ENCODE results near the gene SHISAL1.
"Not testable (repeated sequence)": the region's sequence is repeated elsewhere in the genome, so short reads cannot be mapped to it uniquely, and the experiment has no call there.

SHISAL1 gene

GRCh38 chr22:44328326-44328725 lies 15.6 kb upstream of the SHISAL1 start:
- DNase-seq (ENCODE audit: low read depth in 2 of 2): no peak

- no peak for DNase-seq (ENCODE audit: low read depth in 2 of 2)
These were observed 13.7 kb upstream of the SHISAL1 start for GRCh38 chr22:44326491-44326885.

GRCh38 chr22:44325718-44326490 lies 13.2 kb upstream of the SHISAL1 start:
- no peak for DNase-seq (ENCODE audit: low read depth in 2 of 2)

DNA sequence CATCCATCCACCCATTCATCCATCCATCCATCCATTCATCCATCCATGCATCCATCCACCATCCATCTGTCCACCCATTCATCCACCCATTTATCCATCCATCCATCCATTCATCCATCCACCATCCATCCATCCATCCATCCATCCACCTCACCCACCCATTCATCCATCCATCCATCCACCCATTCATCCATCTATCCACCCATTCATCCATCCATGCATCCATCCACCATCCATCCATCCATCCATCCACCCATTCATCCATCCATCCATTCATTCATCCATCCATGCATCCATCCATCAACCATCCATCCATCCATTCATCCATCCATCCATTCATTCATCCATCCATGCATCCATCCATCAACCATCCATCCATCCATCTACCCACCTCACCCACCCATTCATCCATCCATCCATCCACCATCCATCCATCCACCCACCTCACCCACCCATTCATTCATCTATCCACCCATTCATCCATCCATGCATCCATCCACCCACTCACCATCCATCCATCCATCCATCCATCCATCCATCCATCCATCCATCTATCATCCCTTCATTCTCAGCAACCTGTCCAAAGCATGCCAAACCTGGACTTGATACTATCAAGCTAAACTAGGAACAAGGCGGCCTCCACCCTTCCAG lies 10.5 kb upstream of the SHISAL1 start:
- not testable (repeated sequence) for DNase-seq (ENCODE audit: low read depth in 2 of 2)

- no peak for DNase-seq (ENCODE audit: low read depth in 2 of 2)
These were observed 6.9 kb upstream of the SHISAL1 start for GRCh38 chr22:44319685-44320084.

- no peak for DNase-seq (ENCODE audit: low read depth in 2 of 2)
These were observed 6.0 kb upstream of the SHISAL1 start for GRCh38 chr22:44318751-44319150.

DNA sequence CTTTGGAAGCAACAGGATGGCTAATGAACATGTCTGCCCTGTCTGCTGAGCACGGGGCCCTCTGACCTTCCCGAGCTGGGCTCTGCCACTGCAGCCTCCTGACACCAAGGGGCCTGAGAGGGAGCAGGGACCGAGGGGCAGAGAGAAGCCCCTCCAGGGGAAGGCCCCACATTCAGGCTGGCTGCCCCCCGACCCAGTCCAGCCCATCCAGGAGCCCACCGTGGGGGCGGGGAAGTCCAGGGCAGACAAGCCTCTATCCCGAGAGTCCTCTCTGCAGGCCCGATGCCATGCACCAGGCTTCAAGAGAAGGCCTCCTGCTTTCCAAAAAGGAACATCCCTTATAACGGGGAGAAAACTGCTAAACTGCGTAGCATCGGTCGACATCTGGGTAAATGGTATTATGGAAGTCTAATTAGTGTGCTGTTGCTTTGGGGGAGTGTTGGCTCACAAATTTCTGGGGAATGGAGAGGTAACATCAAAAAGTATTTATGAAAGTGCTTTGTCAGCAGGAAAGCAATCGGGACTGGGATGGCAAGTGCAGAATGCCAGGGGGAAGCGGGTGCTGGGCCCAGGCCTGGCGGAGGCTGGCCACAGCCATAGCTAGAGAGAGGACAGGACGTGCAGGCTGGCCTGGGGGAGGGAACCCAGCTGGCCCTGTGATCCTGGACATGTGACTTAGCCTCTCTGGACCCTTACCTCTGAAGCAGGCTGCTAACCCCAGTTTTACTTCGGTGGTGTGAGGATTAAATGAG lies 5.3 kb upstream of the SHISAL1 start:
- no peak for DNase-seq (ENCODE audit: low read depth in 2 of 2)

DNA sequence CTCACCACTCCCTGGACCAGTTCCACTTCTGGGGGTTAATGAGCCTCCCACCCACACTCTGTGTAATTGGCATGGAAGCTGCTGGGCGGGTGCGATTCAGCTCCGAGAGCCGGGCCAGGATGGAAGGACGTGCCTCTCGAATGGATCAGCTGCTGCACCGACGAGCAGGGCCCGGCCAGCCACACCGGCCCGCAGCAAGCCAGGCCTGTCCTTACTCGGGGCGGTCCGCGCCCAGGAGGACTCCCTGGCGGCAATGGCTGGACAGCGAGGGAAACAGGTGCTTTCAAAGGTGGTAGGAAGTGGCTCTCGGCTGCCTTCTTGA lies 4.3 kb upstream of the SHISAL1 start:
- DNase-seq (ENCODE audit: low read depth in 2 of 2): no peak

- DNase-seq (ENCODE audit: low read depth in 2 of 2): no peak
These were observed 3.8 kb upstream of the SHISAL1 start for GRCh38 chr22:44316393-44317122.

DNA sequence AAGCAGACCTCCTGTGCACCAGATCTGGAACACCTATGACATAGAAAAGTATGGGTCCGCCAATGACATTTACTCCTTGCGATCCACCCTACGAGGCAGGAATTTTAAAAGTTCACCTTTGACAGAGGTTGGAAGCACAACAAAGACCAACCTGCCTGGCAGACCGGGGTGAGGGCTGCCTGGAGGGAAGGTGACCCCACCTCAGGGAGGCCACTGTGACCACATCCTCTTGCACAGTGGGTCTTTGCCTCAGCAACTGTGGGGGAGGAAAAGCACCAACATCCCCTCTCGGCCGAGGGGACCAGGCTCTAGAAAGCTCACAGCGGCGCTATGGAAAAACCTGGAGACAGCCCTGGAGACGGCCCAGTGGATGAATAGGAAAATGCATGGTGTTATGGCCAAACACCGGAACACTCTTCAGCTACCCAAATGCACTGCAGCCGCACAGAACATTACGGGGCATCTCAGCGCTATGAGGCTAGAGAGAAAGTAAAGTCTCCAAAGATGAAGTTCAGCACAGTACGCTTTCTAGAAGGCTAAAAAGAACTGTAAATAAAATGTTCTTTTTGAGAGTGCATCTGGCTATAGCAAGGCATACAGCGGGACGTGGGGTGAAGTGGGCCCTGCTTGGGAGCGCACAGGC lies 1.8 kb upstream of the SHISAL1 start:
- no peak for DNase-seq (ENCODE audit: low read depth in 2 of 2)

DNA sequence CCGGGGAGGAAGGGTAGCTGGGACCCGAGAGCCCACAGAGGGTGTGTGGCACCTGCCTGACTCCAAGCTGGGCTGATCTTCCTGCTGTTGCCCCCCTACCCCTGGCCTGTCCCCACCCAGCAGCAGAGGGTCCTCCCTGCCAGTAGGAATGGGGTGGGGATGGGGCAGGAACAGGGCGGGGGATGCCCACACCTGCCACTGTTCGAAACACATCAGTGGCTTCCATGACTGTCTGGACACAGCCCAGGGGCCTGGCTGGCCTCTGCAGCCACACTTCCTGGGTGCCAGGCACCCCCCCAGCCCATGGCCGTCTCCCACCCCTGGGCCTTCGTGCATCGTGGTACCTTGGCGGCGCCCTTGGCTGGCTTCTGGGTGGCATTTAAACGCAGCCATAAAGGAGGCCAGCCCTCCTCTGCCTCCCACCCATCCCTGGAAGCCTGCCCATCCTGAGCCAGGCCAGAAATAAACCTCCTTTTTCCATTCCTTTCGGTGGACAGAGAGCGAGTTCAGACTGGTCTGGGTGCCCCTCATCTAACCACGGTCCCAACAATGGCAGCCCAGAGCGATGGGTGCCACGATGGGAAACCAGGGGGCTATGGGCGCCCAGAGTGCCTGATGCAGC lies 745 bp upstream of the SHISAL1 start:
- DNase-seq (ENCODE audit: low read depth in 2 of 2): no peak

DNA sequence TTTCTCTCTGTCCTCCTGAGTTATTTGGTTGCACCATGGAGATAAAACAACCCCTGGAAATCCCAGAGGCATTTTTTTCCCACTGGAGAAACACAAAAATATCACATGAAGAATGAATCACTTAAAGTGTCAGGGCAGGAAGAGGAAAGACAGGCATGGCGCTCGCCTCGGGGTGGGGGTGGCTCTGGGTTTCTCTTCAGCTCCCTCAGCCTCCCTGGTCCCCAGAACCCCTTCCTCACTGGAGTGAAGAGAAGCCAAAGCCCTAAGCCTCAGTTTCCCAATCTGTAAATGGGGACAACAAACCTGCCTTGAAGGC lies 938 bp downstream of the SHISAL1 start:
- no peak for DNase-seq (ENCODE audit: low read depth in 2 of 2)

GRCh38 chr22:44311104-44311854 lies 1.5 kb downstream of the SHISAL1 start:
- no peak for DNase-seq (ENCODE audit: low read depth in 2 of 2)

- no peak for DNase-seq (ENCODE audit: low read depth in 2 of 2)
These were observed 3.1 kb downstream of the SHISAL1 start for GRCh38 chr22:44309647-44310046.

- DNase-seq (ENCODE audit: low read depth in 2 of 2): no peak
These were observed 3.6 kb downstream of the SHISAL1 start for GRCh38 chr22:44309137-44309536.

DNA sequence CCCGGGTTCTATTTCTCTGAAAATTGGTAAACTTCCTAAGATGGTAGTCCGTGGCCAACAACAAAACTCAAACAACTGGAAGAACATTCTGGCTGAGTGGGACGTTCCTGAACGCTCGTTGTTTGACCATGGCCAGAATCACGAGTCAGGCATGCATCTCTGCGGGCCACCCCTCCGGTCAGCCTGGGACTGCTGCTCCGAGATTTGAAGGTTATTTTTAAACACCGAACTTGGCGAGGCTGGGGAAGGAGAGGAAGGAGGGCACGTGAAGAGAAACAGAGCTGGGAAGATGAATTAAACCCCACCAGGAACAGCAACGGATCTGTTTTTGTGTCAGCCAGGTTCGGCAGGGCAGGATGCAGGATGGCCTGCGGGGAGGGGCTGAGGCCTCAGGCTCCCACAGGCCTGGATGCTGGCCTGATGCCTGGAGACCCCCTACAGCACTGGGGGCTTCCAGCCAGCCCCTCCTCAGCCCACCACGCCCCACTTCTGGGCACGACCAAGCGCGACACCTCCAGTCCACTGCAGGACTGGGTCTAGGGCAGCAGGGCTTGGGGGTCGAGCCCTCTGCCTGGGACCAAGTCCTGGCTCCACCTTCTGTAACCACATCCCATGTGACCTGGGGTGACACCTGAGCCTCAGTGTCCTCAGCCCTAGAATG lies 5.1 kb downstream of the SHISAL1 start:
- no peak for DNase-seq (ENCODE audit: low read depth in 2 of 2)

GRCh38 chr22:44305888-44306287 lies 6.9 kb downstream of the SHISAL1 start:
- no peak for DNase-seq (ENCODE audit: low read depth in 2 of 2)

- no peak for DNase-seq (ENCODE audit: low read depth in 2 of 2)
These were observed 7.3 kb downstream of the SHISAL1 start for GRCh38 chr22:44305455-44305854.

GRCh38 chr22:44304911-44305310 lies 7.8 kb downstream of the SHISAL1 start:
- no peak for DNase-seq (ENCODE audit: low read depth in 2 of 2)

- DNase-seq (ENCODE audit: low read depth in 2 of 2): no peak
These were observed 8.4 kb downstream of the SHISAL1 start for GRCh38 chr22:44304354-44304753.
